HEK293 (cell line): Measurements from ENCODE around the gene SVOPL.
"Not testable (repeated sequence)": the region's sequence is repeated elsewhere in the genome, so short reads cannot be mapped to it uniquely, and the experiment has no call there.

ENCODE experiments used
- CTCF ChIA-PET: fragments of 350-600 bp; formaldehyde crosslinking; extraction: SDS; loops from one replicate; lab custom pipeline; 2021; ENCODE audit warnings: antibody characterized with exemption; lab: Yijun Ruan, JAX
- POLR2A ChIA-PET: fragments of 300-600 bp; formaldehyde crosslinking; extraction: SDS; loops from one replicate; lab custom pipeline; 2020; ENCODE audit warnings: antibody characterized with exemption, inconsistent platforms; lab: Yijun Ruan, JAX
- H3K27ac ChIP-seq: fragments of 200-500 bp; sonication (Bioruptor generic); 2 replicates; pipeline ENCODE4 v1.5.1; 2014; ENCODE audit warnings: low read depth, low read length, control low read depth, inconsistent platforms; ENCODE audit errors: extremely low read depth
- H3K36me3 ChIP-seq, 2 experiments: fragments of 200-500 bp in 1 of 2; sonication (Bioruptor generic) in 1 of 2; 1 replicate in 1 of 2; 2 replicates in 1 of 2; pipeline ENCODE4 v1.5.1; 2014 to 2017; ENCODE audit warnings: inconsistent platforms in 2 of 2, low read length in 2 of 2; ENCODE audit not compliant: control insufficient read depth in 2 of 2, insufficient read depth in 1 of 2
- H3K4me1 ChIP-seq: fragments of 200-500 bp; sonication (Bioruptor generic); 2 replicates; pipeline ENCODE4 v1.5.1; 2014; ENCODE audit warnings: mild to moderate bottlenecking, low read length, inconsistent platforms; ENCODE audit not compliant: control insufficient read depth, insufficient read depth
- H3K4me3 ChIP-seq: 2 replicates; pipeline ENCODE4 v1.5.1; 2011; ENCODE audit warnings: low read depth, mild to moderate bottlenecking, control low read depth, low read length, moderate library complexity
- H3K9me3 ChIP-seq: fragments of 200-500 bp; sonication (Bioruptor generic); 2 replicates; pipeline ENCODE4 v1.5.1; 2014; ENCODE audit warnings: low read depth, low read length, inconsistent platforms; ENCODE audit not compliant: control insufficient read depth, insufficient read depth
- KLF9 ChIP-seq: fragments of 450-650 bp; formaldehyde crosslinking; IDR thresholded peaks from 2 replicates; pipeline ENCODE4 v1.5.1; 2016; ENCODE audit warnings: missing biosample characterization, missing genetic modification characterization, low read depth
- MZF1 ChIP-seq: fragments of 450-650 bp; formaldehyde crosslinking; IDR thresholded peaks from 2 replicates; pipeline ENCODE4 v1.5.1; 2017; ENCODE audit warnings: missing biosample characterization, missing genetic modification characterization, borderline replicate concordance
- REPIN1 ChIP-seq: fragments of 450-650 bp; formaldehyde crosslinking; IDR thresholded peaks from 2 replicates; pipeline ENCODE4 v1.5.1; 2017; ENCODE audit warnings: missing biosample characterization, missing genetic modification characterization, low read depth
- TRIM28 ChIP-seq: IDR thresholded peaks from 2 replicates; pipeline ENCODE4 v1.6.1; 2011; ENCODE audit warnings: low read length, control low read depth, borderline replicate concordance
- ZBTB11 ChIP-seq: fragments of 450-650 bp; formaldehyde crosslinking; conservative IDR thresholded peaks from 2 replicates; pipeline ENCODE4 v1.5.1; 2016; ENCODE audit warnings: low read depth, missing biosample characterization, missing genetic modification characterization
- ZFP37 ChIP-seq: fragments of 450-650 bp; formaldehyde crosslinking; IDR thresholded peaks from 2 replicates; pipeline ENCODE4 v1.5.1; 2016; ENCODE audit warnings: missing biosample characterization, missing genetic modification characterization
- ZNF10 ChIP-seq: fragments of 450-650 bp; formaldehyde crosslinking; IDR thresholded peaks from 2 replicates; pipeline ENCODE4 v1.5.1; 2017; ENCODE audit warnings: missing biosample characterization, missing genetic modification characterization
- ZNF169 ChIP-seq: fragments of 450-650 bp; formaldehyde crosslinking; IDR thresholded peaks from 2 replicates; pipeline ENCODE4 v1.5.1; 2016; ENCODE audit warnings: missing biosample characterization, missing genetic modification characterization
- ZNF19 ChIP-seq: fragments of 450-650 bp; formaldehyde crosslinking; IDR thresholded peaks from 2 replicates; pipeline ENCODE4; 2016; ENCODE audit warnings: missing biosample characterization, missing genetic modification characterization, low read depth
- ZNF26 ChIP-seq: fragments of 450-650 bp; formaldehyde crosslinking; IDR thresholded peaks from 2 replicates; pipeline ENCODE4 v1.5.1; 2016; ENCODE audit warnings: missing biosample characterization, missing genetic modification characterization
- ZNF366 ChIP-seq: fragments of 450-650 bp; formaldehyde crosslinking; conservative IDR thresholded peaks from 2 replicates; pipeline ENCODE4 v1.5.1; 2016; ENCODE audit warnings: missing biosample characterization, missing genetic modification characterization
- ZNF513 ChIP-seq: fragments of 450-650 bp; IDR thresholded peaks from 2 replicates; pipeline ENCODE4 v1.5.1; 2018; ENCODE audit warnings: missing biosample characterization, missing genetic modification characterization
- ZNF518A ChIP-seq: fragments of 450-650 bp; formaldehyde crosslinking; conservative IDR thresholded peaks from 2 replicates; pipeline ENCODE4 v1.5.1; 2016; ENCODE audit warnings: low read depth, missing biosample characterization, missing genetic modification characterization
- ZNF529 ChIP-seq: fragments of 450-650 bp; formaldehyde crosslinking; IDR thresholded peaks from 2 replicates; pipeline ENCODE4 v1.5.1; 2017; ENCODE audit warnings: missing genetic modification characterization, missing biosample characterization; ENCODE audit not compliant: insufficient replicate concordance
- ZNF544 ChIP-seq: fragments of 450-650 bp; formaldehyde crosslinking; IDR thresholded peaks from 2 replicates; pipeline ENCODE4 v1.5.0; 2017; ENCODE audit warnings: missing biosample characterization, missing genetic modification characterization
- ZNF654 ChIP-seq: fragments of 450-650 bp; formaldehyde crosslinking; IDR thresholded peaks from 2 replicates; pipeline ENCODE4 v1.5.1; 2016; ENCODE audit warnings: low read depth, missing biosample characterization, missing genetic modification characterization
- ZNF692 ChIP-seq: fragments of 450-650 bp; formaldehyde crosslinking; IDR thresholded peaks from 2 replicates; pipeline ENCODE4 v1.5.1; 2016; ENCODE audit warnings: missing biosample characterization, missing genetic modification characterization
- ZSCAN4 ChIP-seq: fragments of 450-650 bp; formaldehyde crosslinking; IDR thresholded peaks from 2 replicates; pipeline ENCODE4 v1.5.1; 2017; ENCODE audit warnings: missing biosample characterization, missing genetic modification characterization

Gene SVOPL

GRCh38 chr7:138697535-138698182 lies 3.5 kb downstream of the SVOPL start (continued):
- TF ChIP-seq ZBTB11 (tag by site-specific recombination) (no peak), ZNF366 (tag by site-specific recombination) (peak; percentile 75), ZNF513 (tag by site-specific recombination) (peak; percentile 73), ZNF19 (tag by site-specific recombination) (no peak)

GRCh38 chr7:138695776-138696175 lies 5.4 kb downstream of the SVOPL start:
- H3K9me3 ChIP-seq, H3K27ac ChIP-seq, POLR2A ChIA-PET, H3K4me3 ChIP-seq, H3K36me3 ChIP-seq, CTCF ChIA-PET, H3K4me1 ChIP-seq: not testable (repeated sequence)

- Histone ChIP-seq H3K36me3 (no peaks in the 10 kb centered on the region), H3K27ac (no peak overlapping the region), H3K4me3 (no peak overlapping the region), H3K9me3 (no peaks in the 10 kb centered on the region), H3K4me1 (no peaks in the 10 kb centered on the region)
- ChIA-PET POLR2A (no interaction called here), CTCF (no interaction called here)
- no peak for TF ChIP-seq ZNF169 (tag by site-specific recombination)
- no peak for TF ChIP-seq MZF1 (tag by site-specific recombination)
- no peak for TF ChIP-seq ZFP37
- TF ChIP-seq ZNF518A (tag by site-specific recombination), result no peak
- TF ChIP-seq ZNF544 (tag by site-specific recombination), result no peak
- no peak for TF ChIP-seq KLF9 (tag by site-specific recombination)
- TF ChIP-seq TRIM28, result no peak
- TF ChIP-seq ZNF692 (tag by site-specific recombination), result no peak
- TF ChIP-seq ZNF529, result no peak
- TF ChIP-seq REPIN1 (tag by site-specific recombination), result no peak
- TF ChIP-seq ZNF10, result no peak
- TF ChIP-seq ZNF26, result no peak
- TF ChIP-seq ZSCAN4 (tag by site-specific recombination), result no peak
- no peak for TF ChIP-seq ZNF654 (tag by site-specific recombination)
These were observed 6.1 kb downstream of the SVOPL start for GRCh38 chr7:138695106-138695505.
